Measurements from ENCODE around the gene TAP2. TPM values are rescaled to one million over a fixed set of nuclear protein-coding genes. Genes with fewer than 3 reads are reported as not detected.

The TAP2 gene
- 1.2 and 2.3 TPM in 2 replicates for polyA plus RNA-seq
- 0.73 and 0.81 TPM in 2 replicates for polyA minus RNA-seq

GRCh38 chr6:32838114-32838958 is at the start of gene TAP2:
Gene TAP2, minus strand, starts transcription at chr6:32838739. Its CDS starts 506 bp downstream, at chr6:32838233.
- no peaks in the 10 kb centered on the region for H3F3A ChIP-seq (ENCODE audit: insufficient read depth, low read length, poor library complexity, severe bottlenecking)
- no peaks in the 10 kb centered on the region for H3K79me2 ChIP-seq (replicated peaks; ENCODE audit: insufficient read depth, low read length)
- H3K27me3 ChIP-seq (ENCODE audit: insufficient read depth, low read depth, low read length): peaks cover 17% of the 10 kb centered on the region
- no peaks in the 10 kb centered on the region for H3K9me3 ChIP-seq (ENCODE audit: low read length)
- H4K20me1 ChIP-seq (ENCODE audit: insufficient read depth): no peaks in the 10 kb centered on the region
- no peak within 1 kb of the TSS for H3K4me2 ChIP-seq (ENCODE audit: low read length)
- TF ChIP-seq RAD21 (conservative IDR thresholded peaks at IDR 0.05) (peak; percentile 80), EP300 (conservative IDR thresholded peaks at IDR 0.05; ENCODE audit: poor library complexity, severe bottlenecking) (no peak), MXI1 (conservative IDR thresholded peaks at IDR 0.05; ENCODE audit: poor library complexity, severe bottlenecking) (peak; percentile 33), EZH2 (IDR thresholded peaks at IDR 0.05; ENCODE audit: borderline replicate concordance, insufficient read depth, low read length, poor library complexity, severe bottlenecking) (no peak), CTCF (IDR thresholded peaks at IDR 0.05; ENCODE audit: poor library complexity, severe bottlenecking) (peak; percentile 97), REST (IDR thresholded peaks at IDR 0.05; ENCODE audit: borderline replicate concordance) (peak; percentile 35), TAF1 (IDR thresholded peaks at IDR 0.05; ENCODE audit: low read depth) (no peak), SMC3 (conservative IDR thresholded peaks at IDR 0.05; ENCODE audit: poor library complexity) (peak; percentile 86)
- no peaks in the 10 kb centered on the region for H3K9me2 ChIP-seq (ENCODE audit: insufficient read depth, low read length)
- peak within 1 kb of the TSS; percentile 31 for H3K27ac ChIP-seq (ENCODE audit: low read length)
- peak within 1 kb of the TSS; percentile 25 for H2AFZ ChIP-seq (ENCODE audit: low read depth, low read length)
- H3K36me3 ChIP-seq (ENCODE audit: insufficient read depth, low read length): no peaks in the 10 kb centered on the region
- H3K4me3 ChIP-seq (ENCODE audit: low read length): peak within 1 kb of the TSS; percentile 74
- H3K9ac ChIP-seq (ENCODE audit: low read length): peak within 1 kb of the TSS; percentile 66

GRCh38 chr6:32887616-32888015 is 49.1 kb upstream of the TAP2 start:
- no peak overlapping the region for H3K9ac ChIP-seq (ENCODE audit: low read length)
- H3K9me2 ChIP-seq (ENCODE audit: insufficient read depth, low read length): no peaks in the 10 kb centered on the region
- TF ChIP-seq CTCF (IDR thresholded peaks at IDR 0.05; ENCODE audit: poor library complexity, severe bottlenecking): no peak
- H3K9me3 ChIP-seq (ENCODE audit: low read length): no peaks in the 10 kb centered on the region
- H3K36me3 ChIP-seq (ENCODE audit: insufficient read depth, low read length): no peaks in the 10 kb centered on the region
- H3K27me3 ChIP-seq (ENCODE audit: insufficient read depth, low read depth, low read length): no peaks in the 10 kb centered on the region
- H4K20me1 ChIP-seq (ENCODE audit: insufficient read depth): no peaks in the 10 kb centered on the region
- H3K4me3 ChIP-seq (ENCODE audit: low read length): no peak overlapping the region
- no peak overlapping the region for H2AFZ ChIP-seq (ENCODE audit: low read depth, low read length)
- H3K79me2 ChIP-seq (replicated peaks; ENCODE audit: insufficient read depth, low read length): no peaks in the 10 kb centered on the region
- no peak overlapping the region for H3K4me2 ChIP-seq (ENCODE audit: low read length)
- no peak overlapping the region for H3K27ac ChIP-seq (ENCODE audit: low read length)
- no peaks in the 10 kb centered on the region for H3F3A ChIP-seq (ENCODE audit: insufficient read depth, low read length, poor library complexity, severe bottlenecking)
